Mesenchymal stem cell (in vitro differentiated cells and primary cell): ENCODE measurements around the gene UBTF.

ENCODE experiments used
- DNase-seq: peaks from one replicate; pipeline ENCODE4 v3.0.0-alpha.2; 2013
- H2AFZ ChIP-seq: one replicate; pipeline ENCODE4 v1.6.1; 2013; ENCODE audit warnings: low read depth, mild to moderate bottlenecking, control low read depth, inconsistent platforms, low read length, moderate library complexity
- H2AK5ac ChIP-seq: 2 replicates; pipeline ENCODE4 v1.6.1; 2013; ENCODE audit warnings: low read length, moderate library complexity, mild to moderate bottlenecking, inconsistent platforms; ENCODE audit not compliant: severe bottlenecking
- H2BK120ac ChIP-seq: one replicate; pipeline ENCODE4 v1.6.1; 2013; ENCODE audit warnings: low read depth, mild to moderate bottlenecking, inconsistent platforms, low read length, moderate library complexity
- H2BK12ac ChIP-seq, 2 experiments: one replicate each; pipeline ENCODE4 v1.6.1; 2013; ENCODE audit warnings: inconsistent platforms in 2 of 2, low read length in 2 of 2, mild to moderate bottlenecking in 2 of 2, moderate library complexity in 2 of 2, control low read depth in 1 of 2
- H2BK15ac ChIP-seq: one replicate; pipeline ENCODE4 v1.6.1; 2013; ENCODE audit warnings: mild to moderate bottlenecking, low read depth, inconsistent platforms; ENCODE audit not compliant: poor library complexity, severe bottlenecking
- H2BK5ac ChIP-seq: 2 replicates; pipeline ENCODE4 v1.6.1; 2013; ENCODE audit warnings: low read depth, mild to moderate bottlenecking, low read length, control low read depth, inconsistent platforms; ENCODE audit not compliant: poor library complexity, severe bottlenecking
- H3K14ac ChIP-seq, 2 experiments: one replicate each; pipeline ENCODE4 v1.6.1; 2013; ENCODE audit warnings: inconsistent platforms in 2 of 2, low read length in 2 of 2, control low read depth in 1 of 2, mild to moderate bottlenecking in 1 of 2, moderate library complexity in 1 of 2
- H3K18ac ChIP-seq, 2 experiments: one replicate each; pipeline ENCODE4 v1.6.1; 2013; ENCODE audit warnings: inconsistent platforms in 2 of 2, low read length in 2 of 2, control low read depth in 1 of 2, low read depth in 1 of 2, mild to moderate bottlenecking in 1 of 2
- H3K23ac ChIP-seq, 2 experiments: one replicate each; pipeline ENCODE4 v1.6.1; 2013; ENCODE audit warnings: inconsistent platforms in 2 of 2, low read length in 2 of 2, mild to moderate bottlenecking in 2 of 2, moderate library complexity in 2 of 2, control low read depth in 1 of 2
- H3K27ac ChIP-seq: 2 replicates; pipeline ENCODE4 v1.5.1; 2013; ENCODE audit warnings: mild to moderate bottlenecking, moderate library complexity, low read length, control low read depth, inconsistent platforms; ENCODE audit not compliant: poor library complexity, severe bottlenecking
- H3K27me3 ChIP-seq, 2 experiments: 2 replicates each; pipeline versions ENCODE4 v1.6.1 to v1.7.0; 2013; ENCODE audit warnings: low read length in 2 of 2, mild to moderate bottlenecking in 2 of 2, moderate library complexity in 2 of 2, control low read depth in 1 of 2, inconsistent platforms in 1 of 2; ENCODE audit not compliant: control insufficient read depth in 1 of 2, insufficient read depth in 1 of 2
- H3K36me3 ChIP-seq, 2 experiments: 2 replicates each; pipeline versions ENCODE4 v1.6.1 to v1.7.0; 2013; ENCODE audit warnings: low read length in 2 of 2, control low read depth in 1 of 2, inconsistent platforms in 1 of 2, low read depth in 1 of 2, mild to moderate bottlenecking in 1 of 2; ENCODE audit not compliant: insufficient read depth in 2 of 2, control insufficient read depth in 1 of 2
- H3K4ac ChIP-seq, 2 experiments: one replicate each; pipeline ENCODE4 v1.6.1; 2013; ENCODE audit warnings: inconsistent platforms in 2 of 2, low read length in 2 of 2, mild to moderate bottlenecking in 2 of 2, moderate library complexity in 2 of 2, control low read depth in 1 of 2, low read depth in 1 of 2
- H3K4me1 ChIP-seq: 2 replicates; pipeline ENCODE4 v1.6.1; 2013; ENCODE audit warnings: low read depth, low read length, control low read depth; ENCODE audit not compliant: control insufficient read depth, insufficient read depth
- H3K4me2 ChIP-seq: 2 replicates; pipeline ENCODE4 v1.6.1; 2013; ENCODE audit warnings: low read length, mild to moderate bottlenecking, inconsistent platforms; ENCODE audit not compliant: poor library complexity, severe bottlenecking
- H3K4me3 ChIP-seq, 2 experiments: 2 replicates each; pipeline versions ENCODE4 v1.5.1 to v1.7.0; 2013; ENCODE audit warnings: low read length in 2 of 2, mild to moderate bottlenecking in 2 of 2, control low read depth in 1 of 2, low read depth in 1 of 2; ENCODE audit not compliant: insufficient read depth in 1 of 2
- H3K79me1 ChIP-seq: replicated peaks from 2 replicates; pipeline ENCODE4 v1.6.1; 2013; ENCODE audit warnings: mild to moderate bottlenecking, control low read depth, low read length, inconsistent platforms; ENCODE audit not compliant: poor library complexity, severe bottlenecking
- H3K9ac ChIP-seq: 2 replicates; pipeline ENCODE4 v1.7.0; 2013; ENCODE audit warnings: mild to moderate bottlenecking, low read length, moderate library complexity
- H3K9me3 ChIP-seq: 2 replicates; pipeline ENCODE4 v1.7.0; 2013; ENCODE audit warnings: mild to moderate bottlenecking, low read length; ENCODE audit not compliant: control insufficient read depth
- H4K8ac ChIP-seq: one replicate; pipeline ENCODE4 v1.6.1; 2013; ENCODE audit warnings: inconsistent platforms, mild to moderate bottlenecking, low read length, moderate library complexity
- H4K91ac ChIP-seq: one replicate; pipeline ENCODE4 v1.6.1; 2013; ENCODE audit warnings: mild to moderate bottlenecking, low read length, inconsistent platforms
- WGBS: methylation state at CpG from one replicate; pipeline ENCODE4 v1.1.7; 2013; ENCODE audit warnings: mixed read lengths; 5-methylcytosine and 5-hydroxymethylcytosine counted together

The UBTF gene

GRCh38 chr17:44191941-44192496, 27.5 kb downstream of the UBTF start:
- Histone ChIP-seq H3K4me1 (peaks cover 23% of the 10 kb centered on the region), H3K36me3 (peaks cover 71 to 77% of the 10 kb centered on the region in 2 experiments), H3K4me2 (no peak overlapping the region), H3K27me3 (no peaks in the 10 kb centered on the region), H2BK15ac (no peak overlapping the region), H3K4me3 (no peak overlapping the region), H3K79me1 (peaks cover 31% of the 10 kb centered on the region), H3K4ac (no peak overlapping the region), H2AFZ (no peak overlapping the region), H3K18ac (no peak overlapping the region), H4K8ac (peak overlapping the region; percentile 32), H3K27ac (no peak overlapping the region), H4K91ac (no peak overlapping the region), H3K23ac (no peak overlapping the region), H3K9ac (peak overlapping the region; percentile 25), H3K14ac (no peak overlapping the region), H2BK120ac (no peak overlapping the region), H2BK5ac (no peak overlapping the region), H2AK5ac (no peak overlapping the region), H2BK12ac (no peak overlapping the region), H3K9me3 (no peaks in the 10 kb centered on the region)
- 100% methylated on average over 2 of the region's 7 CpGs for WGBS
- DNase-seq, result no peak

GRCh38 chr17:44191369-44191768, 28.1 kb downstream of the UBTF start:
- no peak overlapping the region for H3K4me3 ChIP-seq

GRCh38 chr17:44190481-44190880, 29.0 kb downstream of the UBTF start:
- 94% methylated on average over 9 of the region's 10 CpGs for WGBS
- Histone ChIP-seq H3K18ac (no peak overlapping the region), H3K4me2 (no peak overlapping the region), H2BK120ac (no peak overlapping the region), H2BK15ac (no peak overlapping the region), H2BK12ac (no peak overlapping the region), H3K79me1 (peaks cover 29% of the 10 kb centered on the region), H3K27me3 (no peaks in the 10 kb centered on the region), H4K91ac (no peak overlapping the region), H2AFZ (no peak overlapping the region), H4K8ac (no peak overlapping the region), H3K23ac (no peak overlapping the region), H3K4ac (no peak overlapping the region), H2AK5ac (no peak overlapping the region), H3K4me3 (no peak overlapping the region), H2BK5ac (no peak overlapping the region), H3K27ac (no peak overlapping the region), H3K9me3 (no peaks in the 10 kb centered on the region), H3K9ac (no peak overlapping the region), H3K36me3 (peaks cover 57 to 63% of the 10 kb centered on the region in 2 experiments), H3K14ac (no peak overlapping the region), H3K4me1 (peaks cover 22% of the 10 kb centered on the region)
- no peak for DNase-seq

More at GRCh38 chr17:44191369-44191768, 28.1 kb downstream of the UBTF start:
- no peak overlapping the region for H2BK120ac ChIP-seq
- no peak overlapping the region for H3K27ac ChIP-seq
- H3K23ac ChIP-seq, result no peak overlapping the region
- peaks cover 66 to 71% of the 10 kb centered on the region in 2 experiments for H3K36me3 ChIP-seq
- no peak overlapping the region for H3K4me2 ChIP-seq
- 99% methylated on average over 5 of the region's 5 CpGs for WGBS
- H4K8ac ChIP-seq, result no peak overlapping the region
- H3K9me3 ChIP-seq, result no peaks in the 10 kb centered on the region
- no peak overlapping the region for H3K18ac ChIP-seq
- H2BK12ac ChIP-seq, result no peak overlapping the region
- no peak overlapping the region for H2AFZ ChIP-seq
- no peak overlapping the region for H3K9ac ChIP-seq
- H2BK5ac ChIP-seq, result no peak overlapping the region
- no peak overlapping the region for H2BK15ac ChIP-seq
- peaks cover 21% of the 10 kb centered on the region for H3K4me1 ChIP-seq
- H4K91ac ChIP-seq, result no peak overlapping the region
- no peak for DNase-seq
- H2AK5ac ChIP-seq, result no peak overlapping the region
- peaks cover 31% of the 10 kb centered on the region for H3K79me1 ChIP-seq
- H3K27me3 ChIP-seq, result no peaks in the 10 kb centered on the region
- H3K4ac ChIP-seq, result no peak overlapping the region
- no peak overlapping the region for H3K14ac ChIP-seq

DNA sequence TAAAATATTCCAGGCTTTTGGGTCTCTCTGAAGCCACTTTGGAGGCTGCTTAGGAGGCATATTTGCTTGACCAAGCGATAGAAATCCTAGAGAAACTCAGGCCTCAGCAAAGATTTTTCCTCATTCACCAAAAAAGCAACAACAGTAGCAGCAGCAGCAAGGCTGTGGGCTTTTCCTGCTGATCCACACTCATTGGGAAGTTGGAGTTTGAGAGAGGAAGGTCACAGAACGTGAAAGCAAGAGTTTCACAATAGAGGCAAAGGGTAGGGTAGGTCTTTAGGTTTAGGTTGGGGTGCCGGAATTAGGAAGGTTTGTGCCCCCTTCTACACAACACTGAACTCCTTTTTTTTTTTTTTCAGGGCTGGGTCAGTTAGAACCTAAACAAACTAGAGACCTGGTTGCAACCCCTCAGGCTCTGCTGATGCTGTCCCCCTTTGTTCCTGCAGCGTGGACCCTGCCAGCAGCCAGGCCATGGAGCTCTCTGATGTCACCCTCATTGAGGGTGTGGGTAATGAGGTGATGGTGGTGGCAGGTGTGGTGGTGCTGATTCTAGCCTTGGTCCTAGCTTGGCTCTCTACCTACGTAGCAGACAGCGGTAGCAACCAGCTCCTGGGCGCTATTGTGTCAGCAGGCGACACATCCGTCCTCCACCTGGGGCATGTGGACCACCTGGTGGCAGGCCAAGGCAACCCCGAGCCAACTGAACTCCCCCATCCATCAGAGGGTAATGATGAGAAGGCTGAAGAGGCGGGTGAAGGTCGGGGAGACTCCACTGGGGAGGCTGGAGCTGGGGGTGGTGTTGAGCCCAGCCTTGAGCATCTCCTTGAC, 30.7 kb downstream of the UBTF start:
- H2AFZ ChIP-seq, result no peak overlapping the region
- no peak overlapping the region for H2BK120ac ChIP-seq
- no peak overlapping the region for H2AK5ac ChIP-seq
- H3K4me2 ChIP-seq, result peak overlapping the region; percentile 14
- no peak overlapping the region for H2BK15ac ChIP-seq
- H3K23ac ChIP-seq, result no peak overlapping the region
- peaks cover 25% of the 10 kb centered on the region for H3K4me1 ChIP-seq
- H4K91ac ChIP-seq, result no peak overlapping the region
- DNase-seq, result no peak
- H3K18ac ChIP-seq, result no peak overlapping the region
- no peak overlapping the region for H4K8ac ChIP-seq
- no peaks in the 10 kb centered on the region for H3K27me3 ChIP-seq
- no peak overlapping the region for H3K27ac ChIP-seq
- 92% methylated on average over 9 of the region's 12 CpGs for WGBS
- peaks cover 21% of the 10 kb centered on the region for H3K79me1 ChIP-seq
- peak overlapping the region; percentile 98 for H3K9ac ChIP-seq
- H3K14ac ChIP-seq, result no peak overlapping the region
- no peak overlapping the region for H2BK5ac ChIP-seq
- peak overlapping the region in 1 of 2 experiments; percentile 95 for H3K4me3 ChIP-seq
- H2BK12ac ChIP-seq, result no peak overlapping the region
- no peaks in the 10 kb centered on the region for H3K9me3 ChIP-seq
- H3K4ac ChIP-seq, result no peak overlapping the region
- peaks cover 44 to 46% of the 10 kb centered on the region in 2 experiments for H3K36me3 ChIP-seq
